Muscle of leg (tissue), 11 donors: ENCODE measurements around the gene RSKR. TPM values are rescaled to one million over a fixed set of nuclear protein-coding genes. Genes with fewer than 3 reads are reported as not detected.
"Not testable (repeated sequence)": the region's sequence is repeated elsewhere in the genome, so short reads cannot be mapped to it uniquely, and the experiment has no call there.

Source experiments
- DNase-seq: peaks from one replicate; pipeline ENCODE4 v3.0.0; 2013
- H3K27ac ChIP-seq: one replicate; pipeline ENCODE4 v1.5.1; 2013; ENCODE audit warnings: mild to moderate bottlenecking, low read length, control low read depth
- H3K27me3 ChIP-seq: one replicate; pipeline ENCODE4 v1.6.1; 2013; ENCODE audit warnings: low read length; ENCODE audit not compliant: control insufficient read depth, insufficient read depth
- H3K36me3 ChIP-seq: one replicate; pipeline ENCODE4 v1.6.1; 2013; ENCODE audit warnings: low read length; ENCODE audit not compliant: control insufficient read depth, insufficient read depth
- H3K4me1 ChIP-seq: one replicate; pipeline ENCODE4 v1.6.1; 2013; ENCODE audit warnings: low read length; ENCODE audit not compliant: control insufficient read depth, insufficient read depth
- H3K4me3 ChIP-seq: one replicate; pipeline ENCODE4 v1.5.1; 2013; ENCODE audit warnings: low read length, control low read depth
- H3K9me3 ChIP-seq: replicated peaks from 2 replicates; pipeline ENCODE4 v1.6.1; 2013; ENCODE audit warnings: low read depth, low read length; ENCODE audit not compliant: control insufficient read depth
- WGBS: methylation state at CpG from one replicate; pipeline ENCODE4 v1.1.5; 2013; ENCODE audit warnings: missing lambda C conversion rate; ENCODE audit not compliant: insufficient coverage; 5-methylcytosine and 5-hydroxymethylcytosine counted together
- polyA plus RNA-seq, 8 donors: library from polyadenylated mRNA; unstranded; fragments of 120-200 nt; gene quantifications; one replicate each; pipeline versions ENCODE4 v1.2.1 to v1.2.3, GENCODE V29; 2013; ENCODE audit warnings: inconsistent platforms in 1 of 8, low replicate concordance in 1 of 8; ENCODE audit not compliant: insufficient read length in 8 of 8, insufficient read depth in 1 of 8
- total RNA-seq: library from RNA; stranded (reverse); fragments of 120-200 nt; gene quantifications from one replicate; pipeline ENCODE4 v1.2.4, GENCODE V29; 2013

RSKR gene
- total and polyA plus RNA-seq, 9 donors: 6.6 to 22.8 (median 13.2) TPM

- Histone ChIP-seq H3K4me1 (peaks cover 10% of the 10 kb centered on the region), H3K9me3 (no peaks in the 10 kb centered on the region), H3K36me3 (peaks cover 69% of the 10 kb centered on the region), H3K4me3 (no peak overlapping the region), H3K27me3 (no peaks in the 10 kb centered on the region), H3K27ac (no peak overlapping the region)
- no peak for DNase-seq
- WGBS: no CpG with 5 or more reads among the region's 3 CpGs
Observed at GRCh38 chr17:28580959-28581358, 33.0 kb downstream of the RSKR start.

GRCh38 chr17:28579526-28579925 lies 34.5 kb downstream of the RSKR start:
- H3K27ac ChIP-seq: no peak overlapping the region
- peaks cover 10% of the 10 kb centered on the region for H3K4me1 ChIP-seq
- H3K27me3 ChIP-seq: no peaks in the 10 kb centered on the region
- no peaks in the 10 kb centered on the region for H3K9me3 ChIP-seq
- WGBS: 100% methylated on average over 1 of the region's 4 CpGs
- H3K4me3 ChIP-seq: no peak overlapping the region
- DNase-seq: no peak
- H3K36me3 ChIP-seq: peaks cover 54% of the 10 kb centered on the region

GRCh38 chr17:28578246-28579195 lies 35.5 kb downstream of the RSKR start:
- H3K4me3 ChIP-seq: no peak overlapping the region
- no peaks in the 10 kb centered on the region for H3K27me3 ChIP-seq
- H3K4me1 ChIP-seq: peaks cover 6% of the 10 kb centered on the region
- H3K9me3 ChIP-seq: no peaks in the 10 kb centered on the region
- no peak for DNase-seq
- H3K27ac ChIP-seq: no peak overlapping the region
- WGBS: 94% methylated on average over 3 of the region's 8 CpGs
- H3K36me3 ChIP-seq: peaks cover 44% of the 10 kb centered on the region

GRCh38 chr17:28577466-28577824 lies 36.5 kb downstream of the RSKR start:
- H3K4me1 ChIP-seq: peaks cover 8% of the 10 kb centered on the region
- H3K4me3 ChIP-seq: no peak overlapping the region
- no peaks in the 10 kb centered on the region for H3K27me3 ChIP-seq
- H3K27ac ChIP-seq: no peak overlapping the region
- no peak for DNase-seq
- no CpG with 5 or more reads among the region's 3 CpGs for WGBS
- peaks cover 34% of the 10 kb centered on the region for H3K36me3 ChIP-seq
- no peaks in the 10 kb centered on the region for H3K9me3 ChIP-seq

GRCh38 chr17:28576758-28577465 lies 37.1 kb downstream of the RSKR start, which contains the start of gene ALDOC:
ALDOC (minus strand) TSS chr17:28576895; CDS start chr17:28575532, 1,363 bp downstream.
- 15% methylated on average over 9 of the region's 26 CpGs for WGBS
- H3K9me3 ChIP-seq: no peaks in the 10 kb centered on the region
- H3K4me3 ChIP-seq: no peak within 1 kb of the TSS
- no peaks in the 10 kb centered on the region for H3K27me3 ChIP-seq
- DNase-seq: peak; percentile 91
- H3K4me1 ChIP-seq: peaks cover 13% of the 10 kb centered on the region
- H3K27ac ChIP-seq: no peak within 1 kb of the TSS
- H3K36me3 ChIP-seq: peaks cover 32% of the 10 kb centered on the region

- H3K9me3 ChIP-seq, H3K27ac ChIP-seq, DNase-seq, H3K4me3 ChIP-seq, H3K27me3 ChIP-seq: not testable (repeated sequence)
- peaks cover 31% of the 10 kb centered on the region for H3K36me3 ChIP-seq
- no CpG with 5 or more reads among the region's 3 CpGs for WGBS
- peaks cover 15% of the 10 kb centered on the region for H3K4me1 ChIP-seq
Observed at GRCh38 chr17:28576016-28576415, 38.0 kb downstream of the RSKR start.

- Histone ChIP-seq H3K9me3 (no peaks in the 10 kb centered on the region), H3K4me3 (no peak overlapping the region), H3K27me3 (no peaks in the 10 kb centered on the region), H3K4me1 (peaks cover 17% of the 10 kb centered on the region), H3K36me3 (peaks cover 25% of the 10 kb centered on the region), H3K27ac (no peak overlapping the region)
- DNase-seq: no peak
- 94% methylated on average over 14 of the region's 14 CpGs for WGBS
Observed at GRCh38 chr17:28575126-28575795, 38.7 kb downstream of the RSKR start.

- no peaks in the 10 kb centered on the region for H3K27me3 ChIP-seq
- H3K36me3 ChIP-seq: peaks cover 19% of the 10 kb centered on the region
- DNase-seq: no peak
- H3K4me1 ChIP-seq: peaks cover 19% of the 10 kb centered on the region
- no peak overlapping the region for H3K4me3 ChIP-seq
- WGBS: 90% methylated on average over 6 of the region's 7 CpGs
- H3K9me3 ChIP-seq: no peaks in the 10 kb centered on the region
- no peak overlapping the region for H3K27ac ChIP-seq
Observed at GRCh38 chr17:28574526-28574925, 39.5 kb downstream of the RSKR start.

- Histone ChIP-seq H3K4me3 (no peak overlapping the region), H3K9me3 (no peaks in the 10 kb centered on the region), H3K36me3 (peaks cover 15% of the 10 kb centered on the region), H3K4me1 (peaks cover 19% of the 10 kb centered on the region), H3K27me3 (no peaks in the 10 kb centered on the region), H3K27ac (no peak overlapping the region)
- DNase-seq: no peak
- 92% methylated on average over 6 of the region's 6 CpGs for WGBS
Observed at GRCh38 chr17:28573966-28574480, 40.0 kb downstream of the RSKR start.

GRCh38 chr17:28573521-28573920 lies 40.5 kb downstream of the RSKR start:
- Histone ChIP-seq H3K36me3 (peaks cover 10% of the 10 kb centered on the region), H3K9me3 (no peaks in the 10 kb centered on the region), H3K4me1 (peaks cover 19% of the 10 kb centered on the region), H3K27ac (no peak overlapping the region), H3K4me3 (no peak overlapping the region), H3K27me3 (no peaks in the 10 kb centered on the region)
- no peak for DNase-seq
- WGBS: 96% methylated on average over 9 of the region's 9 CpGs
